Measurements from ENCODE around the gene TNS3.

- TF ChIP-seq POLR2A (IDR thresholded peaks at IDR 0.05; ENCODE audit: low read length) (no peak), GATA1 (IDR thresholded peaks at IDR 0.05; ENCODE audit: low read depth, low read length) (no peak)
Observed at GRCh38 chr7:47619806-47620205, 37.9 kb upstream of the TNS3 start.
